HUDEP-2 (cell line): ENCODE measurements around the gene GAK.

ENCODE experiments used
- DNase-seq, 76 experiments: peaks; one replicate each; lab custom pipeline; 2025; ENCODE audit not compliant: unreplicated experiment in 76 of 76; lab: John Stamatoyannopoulos, UW

Gene GAK

GRCh38 chr4:875818-876423, 56.2 kb downstream of the GAK start:
- DNase-seq, result no peak

DNA sequence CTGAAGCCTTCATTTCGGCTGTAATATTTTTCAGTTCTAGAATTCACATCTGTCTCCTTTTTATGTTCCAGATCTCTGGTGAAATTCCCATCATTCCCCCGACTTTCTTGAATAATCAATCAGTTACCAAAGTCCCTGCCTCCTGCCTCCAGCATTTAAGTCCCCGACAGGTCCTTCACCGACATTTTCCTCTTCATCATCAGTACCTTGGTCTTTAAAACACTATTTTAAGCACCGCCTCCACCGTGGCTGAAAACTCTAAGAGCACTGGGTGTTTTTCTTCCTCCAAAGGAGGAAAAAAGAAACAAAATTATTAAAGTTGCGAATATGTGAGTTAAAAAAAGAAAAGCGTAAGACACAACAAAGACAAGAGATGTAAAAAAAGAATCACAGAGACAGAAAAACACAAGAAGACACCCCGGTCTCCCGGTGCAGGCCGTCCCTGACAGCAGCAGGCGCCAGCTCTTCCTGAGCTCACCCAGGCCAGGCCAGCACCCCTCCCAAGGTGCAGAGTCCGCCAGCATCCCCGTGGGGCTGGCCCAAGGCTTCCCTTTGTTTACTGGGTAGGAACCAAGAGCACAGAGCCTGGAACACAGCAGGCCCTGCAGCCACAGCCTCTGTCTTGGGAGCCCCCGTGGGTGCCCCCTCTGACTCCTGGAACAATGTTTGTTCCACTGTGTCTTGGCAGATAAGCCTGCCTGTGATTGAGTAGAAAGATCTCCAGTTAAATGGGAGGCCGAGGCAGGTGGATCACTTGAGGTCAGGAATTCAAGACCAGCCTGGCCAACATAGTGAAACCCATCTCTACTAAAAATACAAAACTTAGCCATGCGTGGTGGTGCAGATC, 56.9 kb downstream of the GAK start:
- DNase-seq, result no peak

GRCh38 chr4:874056-874455, 58.1 kb downstream of the GAK start:
- no peak for DNase-seq

GRCh38 chr4:872241-872981, 59.7 kb downstream of the GAK start:
- no peak for DNase-seq

DNA sequence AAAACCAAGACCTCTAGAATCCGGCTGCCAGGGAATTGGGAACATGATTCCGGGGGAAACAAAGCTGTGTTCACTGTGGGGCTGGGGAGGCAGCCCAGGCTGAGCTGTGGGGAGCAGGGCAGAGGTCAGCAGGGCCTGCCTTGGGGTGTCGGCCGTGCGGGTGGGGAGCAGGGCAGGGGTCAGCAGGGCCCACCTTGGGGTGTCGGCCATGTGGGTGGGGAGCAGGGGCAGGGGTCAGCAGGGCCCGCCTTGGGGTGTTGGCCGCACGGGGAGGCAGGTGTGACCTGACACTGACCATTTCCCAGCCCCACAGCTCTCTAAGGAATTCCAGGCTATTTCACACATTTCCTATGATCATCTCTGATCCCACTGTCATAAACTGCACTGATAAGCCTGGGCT, 60.6 kb downstream of the GAK start:
- DNase-seq, result no peak

DNA sequence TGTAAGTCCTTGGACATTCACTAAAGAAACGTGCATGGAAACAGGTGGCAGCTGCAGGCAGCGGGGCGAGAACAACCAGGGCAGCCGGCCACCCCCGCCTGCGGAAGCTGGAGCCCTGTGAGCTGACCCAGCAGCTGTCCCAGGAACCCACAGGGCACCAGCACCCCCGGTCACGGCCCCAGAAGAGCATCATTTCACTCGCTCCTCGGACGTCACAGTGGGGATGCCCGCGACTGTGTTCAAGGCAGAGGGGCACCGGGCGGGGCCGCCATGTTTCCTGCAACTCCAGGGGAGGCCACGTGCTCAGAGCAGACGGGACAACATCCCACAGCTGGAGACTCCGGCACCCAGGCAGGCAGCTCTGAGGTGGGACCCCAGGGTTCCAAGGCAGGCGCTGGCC, 61.2 kb downstream of the GAK start:
- DNase-seq, result no peak

- DNase-seq, result no peak
Observed at GRCh38 chr4:869776-870175, 62.3 kb downstream of the GAK start.

DNA sequence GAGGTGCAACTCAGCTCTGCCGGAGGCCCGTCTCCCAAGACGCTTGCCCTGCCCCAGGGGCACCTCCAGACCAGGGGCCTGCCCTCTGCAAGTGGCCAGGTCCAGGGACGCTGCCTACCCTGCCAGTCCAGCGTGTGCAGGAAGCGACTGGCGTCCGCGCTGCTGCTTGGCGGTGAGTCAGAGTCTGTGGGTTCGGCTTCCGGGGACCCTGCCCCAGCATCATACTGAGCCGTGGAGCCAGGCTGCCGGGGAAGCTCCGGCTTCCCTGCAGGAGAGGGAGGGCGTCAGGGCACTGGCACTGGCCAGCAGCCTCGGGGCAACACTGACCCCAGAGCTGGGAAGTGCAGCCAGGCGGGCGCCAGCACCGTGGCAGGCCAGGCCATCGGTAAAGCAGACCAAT, 63.7 kb downstream of the GAK start:
- no peak for DNase-seq

DNA sequence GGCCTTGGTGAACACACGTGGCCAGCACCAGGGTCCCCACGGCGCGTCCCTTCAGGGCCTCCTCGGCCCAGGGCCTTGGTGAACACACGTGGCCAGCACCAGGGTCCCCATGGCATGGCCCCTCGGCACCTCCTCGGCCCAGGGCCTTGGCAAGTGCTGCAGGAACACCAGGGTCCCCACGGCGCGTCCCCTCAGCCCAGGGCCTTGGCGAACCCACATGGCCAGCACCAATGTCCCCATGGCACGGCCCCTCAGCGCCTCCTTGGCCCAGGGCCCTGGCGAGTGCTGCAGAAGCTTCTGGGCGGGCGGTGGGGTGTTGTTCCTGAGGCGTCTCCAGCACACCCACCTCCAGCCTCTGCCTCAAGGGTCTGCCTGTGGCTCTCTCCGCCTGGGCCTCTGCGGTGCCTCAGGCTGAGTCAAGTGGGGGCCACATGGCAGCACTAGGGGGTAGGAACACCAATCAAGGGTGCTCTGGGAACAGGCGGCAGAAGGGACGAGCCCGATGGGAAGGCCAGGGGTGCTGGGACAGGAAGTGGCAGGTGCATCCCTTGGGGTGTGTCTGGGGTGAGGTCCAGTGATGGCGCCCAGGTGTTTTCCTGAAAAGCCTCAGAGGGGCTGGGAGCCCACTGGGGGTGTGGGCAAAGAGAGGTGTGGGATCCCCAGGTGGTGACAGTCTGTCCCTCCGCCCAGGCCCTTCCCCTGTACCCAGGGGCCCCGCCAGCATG, 64.4 kb downstream of the GAK start:
- no peak for DNase-seq

DNA sequence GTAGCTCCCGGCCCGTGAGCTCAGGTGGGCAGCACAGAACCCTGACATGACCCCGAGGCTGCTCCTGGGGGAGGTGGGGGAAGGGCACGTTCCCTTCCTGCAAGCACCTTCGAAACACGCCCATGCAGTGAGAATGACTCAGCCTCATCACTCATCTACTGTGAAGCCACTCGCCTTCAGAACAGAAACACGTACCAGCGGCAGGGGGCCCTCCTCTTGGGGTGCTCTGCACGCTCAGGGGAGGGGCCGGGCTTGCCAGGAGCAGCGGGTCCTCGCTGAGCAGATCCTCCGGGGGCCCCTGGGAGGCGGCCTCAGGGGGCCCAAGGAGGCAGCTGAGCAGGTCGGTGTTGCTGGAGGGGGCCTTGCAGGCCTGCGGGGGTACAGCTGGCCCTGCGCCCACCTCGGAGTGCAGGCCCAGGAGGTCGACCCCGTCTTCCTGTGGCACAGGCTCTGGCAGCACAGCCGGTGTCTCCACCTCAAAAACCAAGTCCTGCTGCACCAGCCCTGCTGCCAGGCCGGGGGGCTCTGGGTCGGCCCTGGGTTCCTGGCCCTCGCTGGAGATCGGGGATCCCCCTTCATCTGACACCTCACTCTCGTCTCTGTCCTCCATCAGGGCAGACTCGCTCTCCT, 65.2 kb downstream of the GAK start:
- DNase-seq, result no peak

DNA sequence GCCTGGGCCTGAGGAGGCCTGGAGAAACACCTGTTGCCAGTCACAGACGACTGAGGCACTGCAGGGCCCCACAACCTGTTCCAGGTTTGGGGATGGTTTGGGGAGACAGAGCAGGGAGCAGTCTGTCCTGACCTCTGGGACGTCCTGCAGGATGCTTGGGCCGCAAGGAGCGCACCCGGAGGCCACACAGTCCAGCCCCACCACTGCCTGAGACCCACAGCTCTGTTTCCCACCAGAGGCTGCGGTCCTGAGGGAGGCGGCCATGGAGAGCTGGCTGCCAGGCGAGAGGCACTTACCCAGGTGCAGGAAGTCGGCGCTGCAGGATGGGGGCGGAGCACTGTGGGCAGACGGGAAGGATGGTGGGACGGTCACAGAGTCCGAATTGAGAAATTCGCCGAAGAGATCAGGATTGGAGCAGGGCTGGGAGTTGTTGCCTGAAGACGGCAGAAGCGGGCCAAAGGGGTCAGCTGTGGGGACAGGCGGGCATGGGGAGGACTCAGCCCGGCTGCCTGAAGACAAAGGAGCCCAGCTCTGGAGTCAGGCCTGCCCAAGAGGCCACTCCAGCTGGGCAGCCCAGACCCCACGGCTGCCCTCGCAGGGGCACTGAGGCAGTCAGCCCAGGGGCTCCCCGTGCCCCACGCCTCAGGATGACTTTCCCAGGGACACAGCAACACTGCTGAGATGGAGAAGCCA, 65.9 kb downstream of the GAK start:
- no peak for DNase-seq

- DNase-seq, result no peak
Observed at GRCh38 chr4:865572-865971, 66.5 kb downstream of the GAK start.

GRCh38 chr4:865121-865465, 67.0 kb downstream of the GAK start:
- no peak for DNase-seq

DNA sequence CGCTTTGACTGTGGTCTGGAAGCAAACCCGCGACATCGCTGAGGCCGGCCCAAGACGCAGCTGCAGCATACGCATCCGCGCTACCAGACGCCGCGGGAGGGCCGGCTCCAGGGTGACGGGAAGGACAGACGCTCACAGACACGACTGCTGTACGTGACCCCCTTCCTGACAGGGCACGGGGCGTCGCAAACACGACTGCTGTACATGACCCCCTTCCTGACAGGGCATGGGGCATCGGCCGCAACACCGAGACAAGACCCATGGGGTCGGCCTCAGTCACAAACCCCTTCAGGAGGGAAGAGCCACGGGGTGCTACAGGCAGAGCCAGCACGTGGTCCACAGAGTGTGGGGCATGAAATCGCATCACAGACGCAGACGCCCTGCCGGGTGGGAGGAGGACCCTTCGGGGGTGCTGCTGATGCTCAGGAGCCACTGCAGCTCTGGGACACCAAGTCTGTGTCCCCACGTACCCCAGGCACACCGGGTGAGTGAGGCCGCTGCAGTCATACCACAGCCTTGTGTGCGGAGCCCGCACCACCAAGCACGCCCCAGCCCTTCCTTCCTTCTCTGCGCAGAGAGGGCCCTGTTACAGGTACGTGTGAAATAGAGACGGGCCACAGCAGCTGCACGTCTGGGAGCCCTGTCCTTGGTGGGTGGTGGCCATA, 67.5 kb downstream of the GAK start:
- no peak for DNase-seq

- DNase-seq, result no peak
Observed at GRCh38 chr4:860561-860960, 71.6 kb downstream of the GAK start.

- no peak for DNase-seq
Observed at GRCh38 chr4:859496-859895, 72.6 kb downstream of the GAK start.

GRCh38 chr4:858831-859451, 73.2 kb downstream of the GAK start:
- no peak for DNase-seq

DNA sequence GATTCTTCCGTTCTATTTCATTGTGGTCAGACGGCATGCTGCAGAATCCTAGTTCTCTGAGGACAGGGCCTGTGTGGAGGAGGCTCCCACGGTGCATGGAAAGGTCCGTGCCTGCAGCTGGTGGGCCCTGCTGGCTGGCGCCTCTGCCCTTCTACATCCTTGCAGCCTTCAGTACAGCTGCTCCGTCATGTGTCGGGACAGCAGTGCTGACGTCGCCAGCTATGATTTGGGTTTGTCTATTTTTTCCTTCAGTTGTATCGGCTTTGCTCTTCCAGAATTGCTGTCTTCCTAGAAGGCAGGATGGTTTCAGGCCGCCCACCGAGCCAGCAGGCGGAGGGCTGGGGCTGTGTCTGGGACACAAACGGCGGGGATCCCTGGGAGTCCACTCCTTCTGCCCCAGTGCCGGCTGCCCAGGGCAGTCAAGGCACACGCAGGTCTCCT, 74.1 kb downstream of the GAK start:
- no peak for DNase-seq

GRCh38 chr4:857461-857860, 74.7 kb downstream of the GAK start:
- DNase-seq, result no peak
